BE2C (cell line): ENCODE data around the gene ST6GALNAC5.

ENCODE experiments used
- DNase-seq: peaks from one replicate; pipeline ENCODE4 v3.0.0-alpha.2; 2020
- H3K27me3 ChIP-seq: fragments of 250-450 bp; sonication (Bioruptor Pico); 2 replicates; pipeline ENCODE4 v1.5.1; 2020; ENCODE audit warnings: mild to moderate bottlenecking
- H3K36me3 ChIP-seq: fragments of 250-450 bp; sonication (Bioruptor Pico); 2 replicates; pipeline ENCODE4 v1.5.1; 2020; ENCODE audit warnings: mild to moderate bottlenecking
- H3K4me1 ChIP-seq: fragments of 250-450 bp; sonication (Bioruptor Pico); 2 replicates; pipeline ENCODE4 v1.5.1; 2020
- H3K4me3 ChIP-seq: 2 replicates; pipeline ENCODE4 v1.5.1; 2011; ENCODE audit warnings: low read depth, low read length
- H3K9me3 ChIP-seq: fragments of 250-450 bp; sonication (Bioruptor Pico); 2 replicates; pipeline ENCODE4 v1.5.1; 2020
- CTCF ChIP-seq: IDR thresholded peaks from 2 replicates; pipeline ENCODE4 v1.5.1; 2012; ENCODE audit warnings: mild to moderate bottlenecking, low read depth, low read length

Gene ST6GALNAC5

DNA sequence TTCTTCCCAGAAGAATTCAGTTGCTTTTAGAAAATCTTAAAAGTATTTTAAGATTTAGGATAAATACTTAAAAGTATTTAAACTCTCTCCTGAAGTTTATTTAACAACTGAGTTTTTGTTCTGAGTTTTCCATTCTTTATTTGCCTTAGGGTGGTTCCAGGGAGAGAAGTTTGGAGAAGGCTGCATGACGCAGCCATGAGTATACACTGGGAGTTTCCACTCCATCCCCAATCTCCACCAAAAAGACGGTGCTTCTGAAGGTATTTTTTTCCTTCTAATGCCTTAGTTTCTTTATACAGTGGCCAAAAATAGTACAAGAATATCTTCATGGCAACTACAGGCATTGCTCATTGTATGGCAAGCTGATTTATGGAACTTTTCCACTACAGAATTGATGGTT, 122.7 kb downstream of the ST6GALNAC5 start:
- no peaks in the 10 kb centered on the region for H3K4me1 ChIP-seq
- H3K36me3 ChIP-seq, result no peaks in the 10 kb centered on the region
- H3K9me3 ChIP-seq, result no peaks in the 10 kb centered on the region
- no peaks in the 10 kb centered on the region for H3K27me3 ChIP-seq
- no peak for TF ChIP-seq CTCF
- DNase-seq, result no peak
- H3K4me3 ChIP-seq, result no peak overlapping the region

- Histone ChIP-seq H3K4me1 (no peaks in the 10 kb centered on the region), H3K27me3 (no peaks in the 10 kb centered on the region), H3K4me3 (no peak overlapping the region), H3K36me3 (no peaks in the 10 kb centered on the region), H3K9me3 (no peaks in the 10 kb centered on the region)
- TF ChIP-seq CTCF, result no peak
- DNase-seq, result no peak
These were observed 125.8 kb downstream of the ST6GALNAC5 start for GRCh38 chr1:76993036-76993435.

GRCh38 chr1:76998582-76999223, 131.4 kb downstream of the ST6GALNAC5 start:
- Histone ChIP-seq H3K36me3 (no peaks in the 10 kb centered on the region), H3K4me1 (no peaks in the 10 kb centered on the region), H3K4me3 (no peak overlapping the region), H3K9me3 (no peaks in the 10 kb centered on the region), H3K27me3 (no peaks in the 10 kb centered on the region)
- DNase-seq, result no peak
- no peak for TF ChIP-seq CTCF

- Histone ChIP-seq H3K4me1 (no peaks in the 10 kb centered on the region), H3K27me3 (no peaks in the 10 kb centered on the region), H3K9me3 (no peaks in the 10 kb centered on the region), H3K36me3 (no peaks in the 10 kb centered on the region), H3K4me3 (no peak overlapping the region)
- no peak for DNase-seq
- no peak for TF ChIP-seq CTCF
These were observed 140.4 kb downstream of the ST6GALNAC5 start for GRCh38 chr1:77007675-77008074.

DNA sequence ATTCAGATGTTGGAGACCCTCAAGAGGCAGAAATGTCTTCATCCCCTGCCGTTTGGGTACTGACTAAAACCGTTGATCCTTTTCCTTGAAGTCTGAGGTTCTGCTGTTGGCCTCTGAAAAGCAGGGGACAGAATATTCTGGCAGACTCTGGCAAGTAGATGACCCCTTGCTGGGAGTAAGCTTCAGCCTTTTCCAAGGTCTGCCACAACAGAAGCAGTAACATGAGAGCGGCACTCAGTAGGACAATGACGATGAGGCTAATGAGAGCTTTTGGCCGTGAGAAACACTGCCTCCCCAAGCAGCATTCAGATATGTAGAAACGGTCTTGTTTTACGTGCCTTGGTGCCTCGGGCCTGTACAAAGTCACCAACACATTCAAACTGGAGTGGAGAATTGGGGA, 143.7 kb downstream of the ST6GALNAC5 start:
- no peaks in the 10 kb centered on the region for H3K4me1 ChIP-seq
- H3K9me3 ChIP-seq, result no peaks in the 10 kb centered on the region
- H3K27me3 ChIP-seq, result no peaks in the 10 kb centered on the region
- TF ChIP-seq CTCF, result no peak
- no peaks in the 10 kb centered on the region for H3K36me3 ChIP-seq
- no peak overlapping the region for H3K4me3 ChIP-seq
- no peak for DNase-seq

GRCh38 chr1:77012066-77012465, 144.8 kb downstream of the ST6GALNAC5 start:
- Histone ChIP-seq H3K27me3 (no peaks in the 10 kb centered on the region), H3K36me3 (no peaks in the 10 kb centered on the region), H3K9me3 (no peaks in the 10 kb centered on the region), H3K4me3 (no peak overlapping the region), H3K4me1 (no peaks in the 10 kb centered on the region)
- TF ChIP-seq CTCF, result no peak
- DNase-seq, result no peak
